ENCODE data around the gene TBX15. TPM values are rescaled to one million over a fixed set of nuclear protein-coding genes. Genes with fewer than 3 reads are reported as not detected.

TBX15 gene
- total and polyA plus RNA-seq, 9 of the 15 experiments (the other 6 are each of a cell fraction or from before 2014, with no cell fraction given): 0.03 to 3.4 (median 2.3) TPM

DNA sequence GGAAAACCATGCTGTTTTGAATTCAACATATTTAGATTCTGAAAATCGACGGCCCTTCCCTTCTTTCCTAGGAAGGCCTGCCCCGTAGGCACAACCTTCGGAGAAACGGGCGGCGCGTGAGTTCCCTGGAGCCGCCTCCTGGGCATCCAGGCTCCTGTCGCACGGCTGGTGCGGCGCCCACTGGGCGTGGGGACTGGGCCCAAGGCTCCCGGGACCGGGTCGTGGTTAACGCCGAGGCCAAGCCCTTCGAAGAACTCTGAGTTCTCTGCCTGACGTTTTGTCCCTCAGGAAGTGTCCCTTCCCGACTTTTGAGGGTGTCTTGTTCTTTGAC, 19.2 kb upstream of the TBX15 start:
- ATAC-seq (no peak), DNase-seq (ENCODE audit: extremely low read depth in 1 of 4, low spot score in 3 of 4) (no peak), FAIRE-seq (no peak)
- TF ChIP-seq PPARD (CRISPR knock-in tag; IDR thresholded peaks at IDR 0.05): no peak
- H3K9me1 ChIP-seq (ENCODE audit: control insufficient read depth, insufficient read depth, low read length): no peaks in the 10 kb centered on the region
- no peaks in the 10 kb centered on the region for H3K9me3 ChIP-seq (replicated peaks; ENCODE audit: control insufficient read depth, insufficient read depth, low read depth, low read length)
- no peak overlapping the region for H3K4me2 ChIP-seq (ENCODE audit: insufficient read depth, low read length)
- no peaks in the 10 kb centered on the region for H3K79me2 ChIP-seq (ENCODE audit: control insufficient read depth, insufficient read depth, low read length)
- H2AFZ ChIP-seq (ENCODE audit: low read depth, low read length): no peak overlapping the region
- H3K27ac ChIP-seq (ENCODE audit: extremely low read depth, low read depth, low read length): no peak overlapping the region
- H3K4me1 ChIP-seq (replicated peaks in 1 of 2; ENCODE audit: control insufficient read depth in 2 of 2, insufficient read depth in 2 of 2, low read length in 2 of 2): peaks cover 0 to 10% of the 10 kb centered on the region in 2 experiments; a peak in 2 of 5 replicates
- POLR2A ChIA-PET: no interaction called here
- no peaks in the 10 kb centered on the region for H4K20me1 ChIP-seq (replicated peaks; ENCODE audit: control insufficient read depth, insufficient read depth, low read length)
- no peak overlapping the region for H3K4me3 ChIP-seq
- 37% methylated on average over 22 of the region's 22 CpGs for WGBS (ENCODE audit: insufficient coverage, low coverage, missing lambda C conversion rate)
- no TSS peak for BruUV-seq (replicated peaks)
- no peaks in the 10 kb centered on the region for H3K36me3 ChIP-seq (ENCODE audit: control insufficient read depth, insufficient read depth, low read length)
- CTCF ChIA-PET (ENCODE audit: low intra/inter-chr PET ratio): no interaction called here
- H3K27me3 ChIP-seq (ENCODE audit: control insufficient read depth in 2 of 2, insufficient read depth in 2 of 2, low read length in 2 of 2): peaks cover 13 to 46% of the 10 kb centered on the region in 2 experiments; a peak in 3 of 5 replicates
- intact Hi-C loops (cut with micrococcal nuclease) (loop anchor here (5.0 kb wide), 1 partner anchor 785 kb away; no protein-coding TSS in a partner anchor), in situ Hi-C loops (cut with MboI) (no loop called here)
- no peak overlapping the region for H3K9ac ChIP-seq (ENCODE audit: insufficient read depth in 1 of 2, low read depth in 2 of 2, low read length in 2 of 2)

GRCh38 chr1:119006406-119007279, 18.5 kb upstream of the TBX15 start:
- Histone ChIP-seq H3K79me2 (ENCODE audit: control insufficient read depth, insufficient read depth, low read length) (no peaks in the 10 kb centered on the region), H2AFZ (ENCODE audit: low read depth, low read length) (no peak overlapping the region), H3K9me1 (ENCODE audit: control insufficient read depth, insufficient read depth, low read length) (no peaks in the 10 kb centered on the region), H3K27me3 (ENCODE audit: control insufficient read depth in 2 of 2, insufficient read depth in 2 of 2, low read length in 2 of 2) (peaks cover 13 to 53% of the 10 kb centered on the region in 2 experiments; a peak in 3 of 5 replicates), H3K4me1 (replicated peaks in 1 of 2; ENCODE audit: control insufficient read depth in 2 of 2, insufficient read depth in 2 of 2, low read length in 2 of 2) (peaks cover 0 to 10% of the 10 kb centered on the region in 2 experiments; a peak in 2 of 5 replicates), H3K4me3 (no peak overlapping the region), H4K20me1 (replicated peaks; ENCODE audit: control insufficient read depth, insufficient read depth, low read length) (no peaks in the 10 kb centered on the region), H3K4me2 (ENCODE audit: insufficient read depth, low read length) (no peak overlapping the region), H3K9me3 (replicated peaks; ENCODE audit: control insufficient read depth, insufficient read depth, low read depth, low read length) (no peaks in the 10 kb centered on the region), H3K36me3 (ENCODE audit: control insufficient read depth, insufficient read depth, low read length) (no peaks in the 10 kb centered on the region), H3K9ac (ENCODE audit: insufficient read depth in 1 of 2, low read depth in 2 of 2, low read length in 2 of 2) (no peak overlapping the region), H3K27ac (ENCODE audit: extremely low read depth, low read depth, low read length) (no peak overlapping the region)
- no peak for DNase-seq (ENCODE audit: extremely low read depth in 1 of 4, low spot score in 3 of 4)
- no peak for FAIRE-seq
- WGBS (ENCODE audit: insufficient coverage, low coverage, missing lambda C conversion rate): 39% methylated on average over 79 of the region's 81 CpGs
- in situ Hi-C loops (cut with MboI): no loop called here
- CTCF ChIA-PET (ENCODE audit: low intra/inter-chr PET ratio): no interaction called here
- ATAC-seq: no peak
- no TSS peak for BruUV-seq (replicated peaks)
- intact Hi-C loops (cut with micrococcal nuclease): loop anchor here (5.0 kb wide), 1 partner anchor 784 kb away; no protein-coding TSS in a partner anchor
- POLR2A ChIA-PET: no interaction called here
- TF ChIP-seq NCOR1 (IDR thresholded peaks at IDR 0.05) (no peak), KDM5B (IDR thresholded peaks at IDR 0.05; ENCODE audit: insufficient replicate concordance, low read depth, low read length) (no peak), ZNF639 (CRISPR knock-in tag; conservative IDR thresholded peaks at IDR 0.05 in 1 of 2, IDR thresholded peaks at IDR 0.05 in 1 of 2) (no peak), ZNF146 (CRISPR knock-in tag; IDR thresholded peaks at IDR 0.05; ENCODE audit: unreplicated experiment) (no peak), RAD21 (CRISPR knock-in tag; conservative IDR thresholded peaks at IDR 0.05 in 1 of 2, IDR thresholded peaks at IDR 0.05 in 1 of 2) (no peak), ARID3B (CRISPR knock-in tag; IDR thresholded peaks at IDR 0.05; ENCODE audit: borderline replicate concordance) (no peak), MED1 (CRISPR knock-in tag; IDR thresholded peaks at IDR 0.05; ENCODE audit: borderline replicate concordance) (no peak), JUND (IDR thresholded peaks at IDR 0.05; ENCODE audit: borderline replicate concordance, low read depth, low read length) (no peak), JUND (tag; IDR thresholded peaks at IDR 0.05; ENCODE audit: borderline replicate concordance, low read depth, low read length) (no peak)
